Left lobe of liver (tissue), 2 donors: ENCODE data around the gene SIVA1. TPM values are rescaled to one million over a fixed set of nuclear protein-coding genes. Genes with fewer than 3 reads are reported as not detected.

Source experiments
- ATAC-seq: fragments of 200-7000 bp; cut with Tn5 transposase; one replicate; pipeline ENCODE4 v1.9.1; 2020; ENCODE audit warnings: mild to moderate bottlenecking, moderate library complexity
- DNase-seq: peaks from one replicate; pipeline ENCODE4 v3.0.0-alpha.2; 2020; ENCODE audit warnings: low spot score
- total RNA-seq: library from RNA; stranded (reverse); gene quantifications from one replicate; pipeline ENCODE4 v1.2.1, GENCODE V29; 2021
- donor health status: DM: no; HTN: no; CAD: no; lungs with moderate emphysema.
- donor health status: DM: no; HTN: yes; CAD: no.

The SIVA1 gene
- total RNA-seq, 1 donor from 2014 or later = 50.3 TPM

DNA sequence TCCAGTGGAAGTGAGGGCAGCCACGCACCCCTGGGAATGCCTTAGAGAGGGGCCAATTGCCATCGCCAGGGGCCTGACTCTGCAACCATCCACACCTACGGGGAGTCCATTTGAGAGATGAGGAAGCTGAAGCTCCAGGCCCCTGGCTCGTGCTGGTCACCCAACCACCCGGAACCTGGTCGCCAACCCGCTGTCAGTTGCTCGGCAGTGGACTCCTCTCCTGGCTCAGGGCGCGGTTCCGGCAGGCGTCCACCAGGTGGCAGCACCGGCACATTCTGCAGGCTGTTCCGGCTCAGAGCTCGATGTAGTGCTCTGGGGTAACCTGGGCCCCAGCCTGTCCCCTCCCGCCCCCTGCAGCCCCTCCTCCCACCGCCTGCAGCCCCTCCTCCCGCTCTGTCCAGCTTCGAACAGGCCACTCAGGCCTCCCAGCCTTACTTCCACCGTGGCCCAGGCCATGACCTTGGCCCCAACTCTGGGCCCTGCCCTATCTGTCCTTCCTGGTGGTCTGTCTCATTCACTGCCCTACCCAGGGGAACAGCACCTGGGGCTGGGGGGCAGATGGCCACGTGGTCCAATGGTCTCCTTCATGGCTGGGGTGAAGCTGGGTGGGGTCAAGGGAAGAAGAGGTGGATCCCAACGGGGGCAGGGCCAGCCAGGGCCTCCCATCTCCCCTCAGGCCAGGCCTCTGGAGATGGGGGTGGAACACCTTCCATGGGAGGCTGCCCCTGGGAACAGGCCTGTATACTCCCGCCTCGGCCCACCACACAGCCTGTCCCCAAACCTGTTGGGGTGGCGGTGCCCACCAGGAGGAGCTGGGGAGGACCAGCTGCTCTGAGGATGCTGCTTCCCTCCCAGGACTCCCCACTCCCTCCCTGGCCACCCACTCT, 15.7 kb downstream of the SIVA1 start:
- ATAC-seq (peak; percentile 92), DNase-seq (peak; percentile 91)

DNA sequence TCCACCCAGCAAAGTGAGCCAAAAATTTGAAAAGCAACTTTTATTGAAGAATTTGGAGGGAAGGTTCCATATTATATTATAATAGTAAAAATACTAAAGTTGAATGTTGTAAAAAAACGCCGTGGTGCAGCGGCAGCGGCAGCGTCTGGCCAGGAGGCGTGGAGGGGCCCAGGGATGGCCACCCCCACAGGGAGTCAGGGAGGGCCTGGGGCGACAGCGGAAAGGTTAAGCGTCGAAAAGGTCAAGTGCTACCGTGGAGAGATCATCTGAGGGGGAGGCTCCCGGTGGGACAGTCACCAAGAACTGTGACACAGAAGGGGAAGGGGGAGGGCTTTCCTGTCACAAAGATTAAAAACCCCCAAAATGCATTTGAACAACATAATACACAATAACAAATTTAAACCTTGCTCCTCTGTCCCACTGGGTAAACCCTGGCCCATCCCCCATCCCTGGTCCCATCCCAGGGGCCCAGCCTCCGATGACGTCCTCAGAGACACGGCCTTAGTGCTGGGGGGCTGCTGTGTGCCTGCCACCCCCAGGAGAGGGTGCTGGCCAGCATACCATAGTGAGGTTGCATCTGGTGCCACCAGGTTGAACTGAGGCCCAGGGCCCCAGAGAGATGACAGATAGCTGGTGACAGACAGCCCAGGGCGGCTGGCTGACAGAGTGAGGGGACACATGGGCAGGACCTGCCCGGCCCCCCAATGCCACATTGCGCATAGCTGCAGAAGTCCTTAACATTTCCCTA, 16.6 kb downstream of the SIVA1 start:
- DNase-seq = no peak
- ATAC-seq = no peak

DNA sequence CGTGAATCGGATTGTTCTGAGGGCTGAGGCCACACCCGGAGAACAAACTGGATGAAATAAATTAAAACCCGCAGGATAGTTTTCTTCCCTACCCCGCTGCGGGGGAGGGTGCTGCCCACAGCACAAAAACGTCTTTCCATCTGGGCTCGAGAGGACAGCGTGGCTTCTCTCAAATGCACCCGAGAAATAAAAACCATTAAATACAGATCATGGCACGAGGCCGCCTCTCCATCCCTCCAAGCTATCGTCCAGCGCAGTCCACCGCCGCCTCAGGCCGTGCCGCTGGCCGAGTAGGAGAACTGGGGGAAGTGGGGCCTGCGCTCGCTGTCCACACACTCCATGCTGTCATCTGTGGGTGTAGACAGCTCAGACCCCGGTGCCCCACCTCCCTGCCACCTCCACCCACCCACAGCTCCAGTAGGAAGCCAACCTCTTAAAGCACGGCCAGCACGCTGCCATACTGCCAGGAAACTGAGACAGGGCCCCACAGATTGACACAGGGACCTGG, 17.2 kb downstream of the SIVA1 start:
- DNase-seq = no peak
- no peak for ATAC-seq

DNA sequence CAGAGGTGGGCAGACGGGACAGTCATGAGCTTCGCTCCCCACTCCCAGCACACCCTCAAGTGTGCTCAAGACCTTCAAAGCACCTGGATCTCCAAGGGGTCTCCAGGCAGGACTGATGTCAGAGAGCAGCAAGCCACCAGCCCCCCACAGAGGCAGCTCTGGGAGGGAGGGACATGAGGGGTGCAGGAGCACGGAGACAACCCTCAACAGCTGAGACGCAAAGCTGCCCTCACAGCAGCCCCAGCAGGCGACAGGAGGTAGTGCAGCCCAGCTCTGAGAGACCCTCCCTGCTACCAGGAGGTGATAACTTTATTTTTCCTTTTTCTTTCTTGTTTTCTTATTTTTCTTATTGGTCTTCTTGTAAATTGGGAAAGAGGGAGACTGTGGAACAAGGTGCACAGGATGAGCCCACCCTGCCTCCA, 17.9 kb downstream of the SIVA1 start:
- no peak for ATAC-seq
- no peak for DNase-seq

DNA sequence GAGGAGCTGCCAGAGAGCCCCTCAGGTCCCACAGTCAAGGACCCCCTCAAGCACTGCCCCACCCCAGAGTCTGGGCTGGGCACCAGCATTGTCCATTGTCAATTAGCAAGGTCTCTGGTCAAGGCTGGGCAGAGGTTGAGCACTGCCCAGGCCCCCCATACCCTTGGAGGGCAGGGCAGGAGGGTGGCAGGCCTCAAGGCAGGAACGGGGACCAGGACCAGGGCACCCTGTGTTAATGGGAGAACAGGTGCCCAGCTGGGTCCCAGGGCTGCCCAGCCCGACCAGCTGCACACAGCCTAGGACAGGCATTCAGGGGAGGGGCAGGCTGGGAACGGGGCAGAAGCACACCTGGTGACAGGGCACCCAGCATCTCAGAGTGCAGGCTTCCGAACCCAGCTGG, 18.4 kb downstream of the SIVA1 start:
- DNase-seq = no peak

DNA sequence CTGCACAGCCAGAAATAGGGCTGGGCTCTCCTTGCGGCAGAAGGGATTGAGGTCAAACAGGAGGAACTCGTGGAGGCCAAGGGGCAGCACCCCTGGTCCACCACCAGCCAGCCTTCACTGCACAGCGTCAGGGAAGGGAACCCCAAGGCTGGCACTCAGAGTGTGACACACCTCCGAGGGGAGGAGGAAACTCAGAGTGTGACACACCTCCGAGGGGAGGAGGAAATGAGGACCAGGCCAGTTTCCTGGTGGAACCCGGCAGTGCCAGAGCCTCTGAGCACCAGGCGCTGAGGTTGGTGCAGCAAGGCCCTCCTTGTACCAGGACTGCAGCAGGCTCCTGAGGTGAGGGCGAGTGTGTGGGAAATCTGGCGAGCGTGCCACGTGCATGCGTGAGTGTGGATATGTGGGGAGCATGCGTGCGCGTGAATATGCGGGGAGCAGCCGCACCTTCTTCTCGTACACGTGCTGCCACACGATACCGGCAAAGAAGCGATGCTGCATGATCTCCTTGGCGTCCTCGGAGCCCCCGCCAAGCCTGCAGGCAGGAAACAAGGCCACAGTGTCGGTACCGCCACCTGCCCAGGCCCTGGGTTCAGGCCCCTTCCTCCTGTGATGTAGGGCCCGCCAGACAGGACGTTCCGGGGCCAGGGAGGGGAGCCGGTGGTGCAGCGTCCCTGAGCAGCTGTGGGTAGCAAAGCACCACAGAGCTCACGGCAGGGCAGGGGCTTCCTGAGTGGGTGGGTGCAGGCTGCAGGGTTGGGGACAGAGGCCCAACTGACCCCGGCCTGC, 19.2 kb downstream of the SIVA1 start:
- DNase-seq (no peak), ATAC-seq (no peak)

More for the DNA sequence above, 18.4 kb downstream of the SIVA1 start:
- ATAC-seq = no peak

DNA sequence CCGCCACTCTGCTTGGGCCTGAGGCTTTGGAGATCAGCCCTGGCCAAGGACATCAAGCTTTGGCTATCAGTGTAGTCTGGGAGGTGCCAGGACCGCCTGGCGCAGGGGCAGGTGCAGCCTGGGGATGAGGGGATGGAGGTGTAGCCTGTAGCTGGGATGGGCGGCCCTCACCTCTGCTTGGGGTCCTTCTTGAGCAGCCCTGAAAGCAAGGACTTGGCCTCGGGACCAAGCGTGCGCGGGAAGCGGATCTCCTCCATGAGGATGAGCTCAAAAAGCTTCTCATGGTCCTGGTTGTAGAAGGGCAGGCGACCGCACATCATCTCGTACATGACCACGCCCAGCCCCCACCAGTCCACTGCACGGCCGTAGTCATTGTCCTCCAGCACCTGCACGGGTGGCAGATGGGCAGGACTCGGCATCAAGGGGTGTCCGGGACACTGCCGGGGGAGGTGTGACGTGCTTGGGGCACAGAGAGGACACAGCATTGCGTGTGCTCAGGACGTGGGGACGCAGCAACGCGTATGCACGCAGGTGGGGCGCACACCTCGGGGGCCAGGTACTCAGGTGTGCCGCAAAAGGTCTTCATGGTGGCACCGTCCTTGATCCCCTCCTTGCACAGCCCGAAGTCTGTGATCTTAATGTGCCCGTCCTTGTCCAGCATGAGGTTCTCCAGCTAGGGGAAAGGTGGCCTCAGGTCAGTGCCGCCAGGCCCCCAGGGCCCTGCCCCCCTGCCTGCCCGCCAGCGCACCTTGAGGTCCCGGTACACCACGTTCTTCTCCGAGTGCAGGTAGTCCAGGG, 20.0 kb downstream of the SIVA1 start:
- DNase-seq (no peak), ATAC-seq (no peak)

DNA sequence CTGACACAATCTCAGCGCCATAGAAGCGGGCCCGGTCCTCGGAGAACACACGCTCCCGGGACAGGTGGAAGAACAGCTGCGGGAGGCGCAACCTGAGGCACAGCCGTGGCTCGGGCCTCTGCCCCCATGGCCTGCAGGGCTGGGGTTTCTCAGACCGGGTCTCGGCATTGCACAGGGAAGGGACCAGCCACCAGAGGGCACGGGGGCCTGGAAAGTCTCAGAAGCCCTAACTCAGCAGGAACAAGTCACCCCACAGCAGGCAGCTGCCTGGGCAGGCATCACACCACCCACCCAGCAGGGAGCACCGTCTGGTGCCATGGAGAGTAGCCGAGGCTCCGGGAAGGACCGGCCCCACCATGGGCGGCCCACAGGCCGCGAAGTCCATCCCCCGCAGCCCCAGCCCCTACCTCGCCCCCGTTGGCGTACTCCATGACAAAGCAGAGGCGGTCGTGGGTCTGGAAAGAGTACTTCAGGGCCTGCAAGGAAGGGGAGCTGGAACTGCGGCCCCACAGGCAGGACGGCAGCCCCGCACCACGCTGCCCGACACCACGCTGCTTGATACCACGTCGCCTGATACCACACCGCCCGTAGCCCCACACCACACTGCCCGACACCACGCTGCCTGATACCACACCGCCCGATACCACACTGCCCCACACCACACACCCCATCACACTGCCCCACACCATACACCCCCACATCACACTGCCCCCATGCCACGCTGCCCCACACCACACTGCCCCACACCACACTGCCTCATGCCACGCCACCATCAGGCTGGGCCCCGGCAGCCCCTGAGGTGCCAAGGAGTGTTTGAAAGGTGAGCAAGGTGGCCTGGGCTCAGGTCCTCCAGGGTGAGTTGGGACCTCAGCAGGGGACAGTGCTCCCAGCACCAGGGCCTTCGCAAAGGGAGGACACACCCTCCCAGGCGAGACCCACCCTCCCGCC, 20.8 kb downstream of the SIVA1 start:
- no peak for DNase-seq
- no peak for ATAC-seq

DNA sequence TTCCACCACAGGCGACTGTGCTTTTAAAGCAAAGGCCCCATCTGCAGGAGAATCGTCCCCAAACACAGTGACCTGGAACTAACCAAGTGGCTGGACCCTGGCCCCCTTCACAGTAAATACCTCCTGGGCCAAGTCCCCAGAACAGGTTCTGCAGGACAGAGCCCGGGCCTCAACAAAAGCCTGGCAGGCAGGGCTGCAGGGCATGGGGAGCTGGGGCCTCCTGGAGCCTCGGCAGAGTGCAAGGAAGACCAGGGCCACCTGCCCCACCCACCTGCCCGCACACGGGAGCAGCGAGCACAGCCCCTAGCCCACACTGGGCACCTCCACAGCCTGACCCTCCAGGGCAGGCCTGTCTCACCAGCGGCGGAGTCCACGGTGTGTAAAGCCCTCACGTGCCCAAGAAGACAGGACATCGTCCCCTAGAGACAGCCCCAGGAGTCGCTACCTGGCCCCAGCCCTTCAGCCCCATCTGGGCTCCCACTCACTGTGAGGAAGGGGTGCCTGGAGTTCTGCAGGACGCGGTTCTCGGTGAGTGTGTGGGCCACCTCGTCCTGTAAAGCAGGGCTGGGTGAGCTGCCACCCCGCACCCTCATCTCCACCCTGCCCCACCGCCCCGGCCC, 21.6 kb downstream of the SIVA1 start:
- ATAC-seq = no peak
- no peak for DNase-seq

DNA sequence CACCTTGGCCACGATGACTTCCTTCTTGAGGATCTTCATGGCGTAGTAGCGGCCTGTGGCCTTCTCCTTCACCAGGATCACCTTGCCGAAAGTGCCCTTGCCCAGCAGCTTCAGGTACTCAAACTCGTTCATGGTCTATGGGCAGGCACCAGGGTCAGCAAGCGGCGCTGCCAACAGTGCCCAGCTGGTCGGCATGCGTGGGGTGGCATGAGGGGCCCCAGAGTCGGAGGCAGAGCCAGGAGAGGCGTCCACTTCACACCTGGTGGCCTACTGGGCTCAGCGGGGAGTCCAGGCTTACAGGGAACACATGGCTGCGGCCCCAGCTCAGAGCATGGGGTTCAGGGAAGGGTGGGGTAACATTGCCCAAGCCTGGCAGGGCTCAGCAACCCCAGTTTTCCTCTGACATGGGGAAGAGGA, 22.1 kb downstream of the SIVA1 start:
- ATAC-seq = no peak
- DNase-seq = no peak

DNA sequence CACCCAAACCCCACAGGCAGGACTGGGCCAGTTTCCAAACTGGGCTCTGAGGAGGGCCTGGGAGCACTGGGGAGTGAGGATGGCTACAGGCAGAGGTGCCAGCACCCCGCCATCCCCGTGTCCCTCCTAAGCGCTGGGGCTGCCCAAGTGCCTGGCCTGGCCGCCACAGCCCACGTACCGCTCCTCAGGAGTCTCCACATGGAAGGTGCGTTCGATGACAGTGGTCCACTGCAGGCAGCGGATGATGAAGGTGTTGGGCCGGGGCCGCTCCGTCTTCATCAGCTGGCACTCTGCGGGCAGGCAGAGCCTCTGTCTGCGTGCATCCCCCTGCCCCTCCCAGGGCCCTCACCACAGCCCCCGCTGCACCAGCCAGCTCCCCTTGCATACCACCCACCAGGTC, 23.5 kb downstream of the SIVA1 start:
- DNase-seq = no peak
- no peak for ATAC-seq

DNA sequence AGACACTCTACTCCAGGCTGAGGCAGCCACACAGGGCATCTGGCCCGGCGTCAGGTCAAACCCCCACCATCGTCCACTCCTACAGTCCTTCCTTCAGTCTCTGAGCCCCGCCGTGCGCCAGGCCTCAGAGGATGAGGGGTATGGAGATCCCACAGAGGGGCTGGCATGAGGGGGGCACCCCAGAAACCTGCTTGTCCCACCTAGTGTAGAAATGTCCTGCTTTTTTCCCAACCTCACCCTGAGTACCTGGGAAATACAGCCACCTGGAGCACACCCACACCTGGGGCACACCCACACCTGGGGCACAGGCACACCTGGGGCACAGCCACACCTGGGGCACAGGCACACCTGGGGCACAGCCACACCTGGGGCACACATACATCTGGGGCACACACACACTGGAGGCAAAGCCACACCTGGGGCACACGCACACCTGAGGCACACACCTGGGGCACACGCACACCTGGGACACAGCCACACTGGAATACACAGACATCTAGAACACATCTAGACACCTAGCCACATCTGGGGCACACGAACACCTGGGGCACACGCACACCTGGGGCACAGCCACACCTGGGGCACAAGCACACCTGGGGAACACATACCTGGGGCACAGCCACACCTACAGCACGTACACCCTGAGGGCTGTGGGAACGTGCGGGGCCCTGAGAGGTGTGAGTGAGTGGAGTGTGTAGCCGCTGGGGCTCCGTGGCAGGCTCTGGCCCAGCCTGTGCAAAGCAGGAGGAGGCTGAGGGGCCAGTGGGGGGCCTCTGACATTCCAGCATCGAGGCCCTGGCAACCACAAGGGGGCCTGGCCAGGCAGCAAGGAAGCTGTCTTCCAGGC, 24.2 kb downstream of the SIVA1 start:
- ATAC-seq = no peak
- DNase-seq = no peak

DNA sequence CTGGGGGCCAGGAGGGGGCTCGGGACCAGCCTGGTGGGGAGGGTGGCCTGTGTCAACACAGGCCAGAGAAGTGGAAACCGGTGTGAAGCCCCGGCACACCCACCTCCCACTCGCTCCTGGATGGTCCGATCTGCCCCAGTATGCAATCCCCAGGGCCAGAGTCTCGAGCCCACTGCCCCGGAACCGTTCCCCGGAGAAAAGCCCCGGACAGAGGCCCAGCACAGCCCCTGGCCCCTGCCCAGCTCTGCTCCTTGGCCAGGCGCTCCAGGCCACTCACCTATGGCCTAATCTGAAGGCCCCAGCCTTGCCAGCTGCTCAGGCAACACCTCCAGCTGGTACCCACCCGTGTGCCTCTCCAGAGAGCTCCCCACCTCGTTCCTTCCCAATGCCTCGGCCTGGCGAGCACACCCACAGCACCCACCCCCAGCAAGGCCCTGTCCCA, 24.9 kb downstream of the SIVA1 start:
- DNase-seq = no peak
- no peak for ATAC-seq

DNA sequence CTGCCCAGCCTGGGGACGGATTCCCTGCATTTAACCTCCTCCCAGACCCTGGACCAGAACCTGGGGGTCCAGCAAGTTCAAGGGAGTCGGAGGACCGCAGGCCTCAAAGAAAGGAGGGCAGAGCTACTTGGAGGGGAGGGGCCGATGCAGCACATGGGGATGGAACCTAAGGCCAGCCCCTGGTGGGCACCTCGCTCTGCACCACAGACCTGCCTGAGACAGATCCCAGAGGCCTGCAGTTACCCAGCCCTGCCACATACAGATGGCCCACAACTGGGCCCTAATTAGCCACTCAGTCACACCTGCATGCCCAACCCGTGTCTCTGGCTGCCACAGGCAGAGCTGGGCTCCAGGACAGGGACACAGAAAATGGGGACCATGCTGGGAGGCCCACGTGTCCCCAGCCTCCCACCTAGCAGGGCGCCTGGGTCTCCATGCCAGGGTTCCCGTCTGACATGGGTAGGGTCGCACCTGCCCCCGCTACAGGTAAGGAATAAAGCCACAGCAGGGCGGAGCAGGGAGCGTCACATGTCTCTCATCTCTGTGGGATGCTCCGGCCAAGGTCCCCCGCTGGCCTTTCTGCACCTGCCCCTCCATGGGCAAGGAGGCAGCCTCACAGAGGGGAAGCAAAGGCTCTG, 25.9 kb downstream of the SIVA1 start:
- DNase-seq = no peak
- ATAC-seq = no peak

DNA sequence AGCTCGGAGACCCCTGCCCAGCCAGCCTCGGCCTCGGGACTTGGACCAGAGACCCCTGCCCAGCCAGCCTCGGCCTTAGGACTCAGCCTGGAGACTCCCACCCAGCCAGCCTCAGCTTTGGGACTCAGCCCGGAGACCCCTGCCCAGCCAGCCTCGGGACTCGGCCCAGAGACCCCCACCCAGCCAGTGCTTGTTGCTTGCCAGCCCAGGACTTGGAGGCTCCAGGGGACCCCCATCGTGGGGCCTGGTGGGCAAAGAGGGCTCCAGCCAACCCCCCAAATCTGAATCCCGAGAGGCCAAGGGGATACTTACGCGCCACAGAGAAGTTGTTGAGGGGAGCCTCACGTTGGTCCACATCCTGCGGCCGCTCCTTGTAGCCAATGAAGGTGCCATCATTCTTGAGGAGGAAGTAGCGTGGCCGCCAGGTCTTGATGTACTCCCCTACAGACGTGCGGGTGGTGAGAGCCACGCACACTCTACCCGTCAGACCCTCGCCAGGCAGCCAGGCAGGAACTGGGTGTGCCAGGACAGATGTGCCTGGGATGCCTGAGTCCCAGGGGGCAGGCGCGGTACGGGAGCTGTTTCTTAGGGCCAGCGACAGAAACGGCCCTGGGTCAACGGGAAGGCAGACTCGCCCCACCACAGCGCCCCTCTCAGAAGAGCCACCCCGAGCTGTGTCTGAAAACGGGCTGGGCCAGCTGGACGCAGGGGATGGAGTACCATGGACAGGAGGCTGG, 27.0 kb downstream of the SIVA1 start:
- no peak for ATAC-seq
- no peak for DNase-seq

DNA sequence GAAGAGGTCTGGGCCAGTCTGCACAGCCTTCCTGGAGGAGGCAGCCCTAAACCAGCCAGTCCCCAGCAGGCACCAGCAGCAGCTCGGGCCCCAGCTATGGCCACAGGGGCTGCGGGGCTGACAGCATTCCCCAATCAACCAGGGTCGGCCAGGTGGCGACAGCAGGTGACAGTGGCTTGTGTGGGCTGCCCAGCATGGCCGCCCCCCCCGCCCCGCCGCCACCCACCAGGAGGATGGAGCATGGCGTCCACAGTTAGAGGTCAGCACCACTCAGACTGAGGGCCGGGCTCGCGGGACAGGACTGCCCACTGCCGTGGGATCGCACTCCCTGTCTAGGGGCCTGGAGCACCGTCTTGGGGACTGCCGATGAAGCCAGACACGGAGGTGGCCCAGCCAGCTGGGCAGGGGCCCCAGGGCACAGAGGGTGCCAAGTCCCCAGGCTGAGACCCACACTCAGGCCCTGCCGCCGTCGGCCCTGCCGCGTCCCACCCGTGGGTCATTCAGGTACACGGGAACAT, 27.6 kb downstream of the SIVA1 start:
- no peak for ATAC-seq

More for the DNA sequence above, 27.6 kb downstream of the SIVA1 start:
- no peak for DNase-seq
